22Rv1 (cell line): ENCODE data around the gene DYNLL1.

Experiments
- ZFX ChIP-seq: fragments of 450-650 bp; IDR thresholded peaks from 2 replicates; pipeline ENCODE4 v1.6.1; 2017; ENCODE audit warnings: antibody characterized with exemption, borderline replicate concordance
- TF ChIP-seq, protein P1 (sequence below): fragments of 450-650 bp; IDR thresholded peaks from 2 replicates; pipeline ENCODE4 v1.5.1; 2017; ENCODE audit warnings: mild to moderate bottlenecking

- TF ChIP-seq, protein P1, sequence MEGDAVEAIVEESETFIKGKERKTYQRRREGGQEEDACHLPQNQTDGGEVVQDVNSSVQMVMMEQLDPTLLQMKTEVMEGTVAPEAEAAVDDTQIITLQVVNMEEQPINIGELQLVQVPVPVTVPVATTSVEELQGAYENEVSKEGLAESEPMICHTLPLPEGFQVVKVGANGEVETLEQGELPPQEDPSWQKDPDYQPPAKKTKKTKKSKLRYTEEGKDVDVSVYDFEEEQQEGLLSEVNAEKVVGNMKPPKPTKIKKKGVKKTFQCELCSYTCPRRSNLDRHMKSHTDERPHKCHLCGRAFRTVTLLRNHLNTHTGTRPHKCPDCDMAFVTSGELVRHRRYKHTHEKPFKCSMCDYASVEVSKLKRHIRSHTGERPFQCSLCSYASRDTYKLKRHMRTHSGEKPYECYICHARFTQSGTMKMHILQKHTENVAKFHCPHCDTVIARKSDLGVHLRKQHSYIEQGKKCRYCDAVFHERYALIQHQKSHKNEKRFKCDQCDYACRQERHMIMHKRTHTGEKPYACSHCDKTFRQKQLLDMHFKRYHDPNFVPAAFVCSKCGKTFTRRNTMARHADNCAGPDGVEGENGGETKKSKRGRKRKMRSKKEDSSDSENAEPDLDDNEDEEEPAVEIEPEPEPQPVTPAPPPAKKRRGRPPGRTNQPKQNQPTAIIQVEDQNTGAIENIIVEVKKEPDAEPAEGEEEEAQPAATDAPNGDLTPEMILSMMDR: no peak
- TF ChIP-seq ZFX: no peak
Measured at GRCh38 chr12:120546050-120546386, 50.1 kb downstream of the DYNLL1 start.
